ENCODE results near the gene SERINC3.
A peak's percentile ranks its signal among the peaks of the same experiment; 100 is the strongest.
"Not testable (repeated sequence)": the region's sequence is repeated elsewhere in the genome, so short reads cannot be mapped to it uniquely, and the experiment has no call there.

SERINC3 gene

DNA sequence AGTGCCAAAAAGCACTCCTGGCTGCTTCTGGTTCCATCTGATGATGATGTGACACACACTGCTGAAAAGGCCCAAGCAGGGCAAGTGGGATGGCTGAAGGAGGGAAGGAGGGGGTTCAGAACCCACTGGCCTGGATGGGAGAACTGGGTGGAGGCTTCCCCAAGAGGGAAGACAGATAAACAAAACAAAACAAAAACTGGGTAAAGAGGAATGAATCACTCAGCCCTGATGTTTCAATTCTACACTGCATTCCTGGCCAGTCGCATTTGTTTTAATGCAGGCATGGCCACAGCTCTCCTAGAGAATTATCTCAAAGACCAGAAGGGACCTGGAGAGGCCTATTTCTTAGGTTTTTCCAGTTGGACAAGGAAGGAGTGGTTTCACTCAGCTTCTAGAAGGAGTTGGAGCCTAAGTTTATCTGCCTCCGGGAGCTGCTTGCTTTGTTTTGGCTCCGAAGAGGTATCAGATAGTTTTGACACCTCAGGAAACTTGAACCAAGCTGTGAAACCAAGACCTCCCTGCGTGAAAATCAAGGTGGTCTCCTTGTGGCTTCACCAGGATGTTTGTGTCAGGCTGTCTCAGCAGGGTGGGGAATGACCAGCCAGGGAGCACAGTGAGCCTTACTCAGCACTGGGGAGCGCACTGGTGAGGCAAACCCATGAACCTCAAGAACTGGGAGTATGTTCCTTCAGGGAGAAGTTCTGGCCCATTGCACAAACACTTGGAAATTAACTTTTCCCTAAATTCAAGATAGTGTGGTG lies 30.1 kb downstream of the SERINC3 start:
- DNase-seq = no peak

- DNase-seq = no peak
These were observed 31.9 kb downstream of the SERINC3 start for GRCh38 chr20:44489931-44490330.

DNA sequence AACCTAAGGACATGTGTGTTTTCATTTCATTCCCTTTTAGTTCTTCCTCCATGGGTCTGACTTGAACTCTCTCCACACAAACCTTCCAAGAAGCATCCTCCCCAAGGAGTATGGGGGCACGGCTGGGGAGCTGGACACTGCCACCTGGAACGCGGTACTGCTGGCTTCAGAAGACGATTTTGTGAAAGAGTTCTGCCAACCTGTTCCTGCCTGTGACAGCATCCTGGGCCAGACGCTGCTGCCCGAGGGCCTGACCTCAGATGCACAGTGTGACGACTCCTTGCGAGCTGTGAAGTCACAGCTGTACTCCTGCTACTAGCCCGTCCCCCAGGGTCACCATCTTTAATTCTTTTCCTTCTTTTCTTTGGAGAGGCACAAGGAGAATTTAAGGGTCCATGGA lies 32.6 kb downstream of the SERINC3 start:
- DNase-seq = no peak

DNA sequence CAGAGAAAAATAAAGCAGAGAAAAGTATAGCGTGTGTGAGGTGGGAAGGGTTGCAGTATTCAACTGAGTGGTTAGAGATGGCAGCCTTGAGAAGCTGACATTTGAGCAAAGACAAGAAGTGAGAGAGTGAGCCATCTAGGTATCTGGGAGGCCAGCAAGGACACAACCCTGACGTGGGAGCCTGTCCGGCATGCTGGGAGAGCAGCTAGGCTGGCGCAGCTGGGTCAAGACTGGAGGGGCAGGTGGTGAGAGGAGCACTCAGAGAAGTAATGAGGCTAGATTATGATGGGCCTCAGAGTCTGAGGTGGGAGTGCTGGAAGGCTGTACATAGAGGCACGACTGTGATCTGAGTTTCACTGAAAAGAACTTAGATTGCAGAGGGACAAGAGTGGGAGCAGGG lies 33.3 kb downstream of the SERINC3 start:
- DNase-seq = no peak

DNA sequence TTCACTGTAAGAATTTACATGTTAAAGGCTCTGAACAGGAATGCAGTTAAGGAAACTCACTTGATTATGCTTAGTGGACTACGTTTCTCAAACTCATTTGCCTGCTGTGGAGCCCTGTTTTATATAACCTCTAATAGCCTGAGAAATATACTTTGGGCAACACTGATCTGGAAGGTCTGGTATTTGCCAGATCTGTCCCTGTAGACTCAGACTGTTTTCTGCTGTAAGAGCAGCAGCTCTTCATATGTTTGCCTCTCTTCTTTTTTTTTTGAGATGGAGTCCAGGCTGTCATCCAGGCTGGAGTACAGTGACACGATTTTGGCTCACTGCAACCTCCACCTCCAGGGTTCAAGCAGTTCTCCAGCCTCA lies 36.1 kb downstream of the SERINC3 start:
- DNase-seq = no peak

DNA sequence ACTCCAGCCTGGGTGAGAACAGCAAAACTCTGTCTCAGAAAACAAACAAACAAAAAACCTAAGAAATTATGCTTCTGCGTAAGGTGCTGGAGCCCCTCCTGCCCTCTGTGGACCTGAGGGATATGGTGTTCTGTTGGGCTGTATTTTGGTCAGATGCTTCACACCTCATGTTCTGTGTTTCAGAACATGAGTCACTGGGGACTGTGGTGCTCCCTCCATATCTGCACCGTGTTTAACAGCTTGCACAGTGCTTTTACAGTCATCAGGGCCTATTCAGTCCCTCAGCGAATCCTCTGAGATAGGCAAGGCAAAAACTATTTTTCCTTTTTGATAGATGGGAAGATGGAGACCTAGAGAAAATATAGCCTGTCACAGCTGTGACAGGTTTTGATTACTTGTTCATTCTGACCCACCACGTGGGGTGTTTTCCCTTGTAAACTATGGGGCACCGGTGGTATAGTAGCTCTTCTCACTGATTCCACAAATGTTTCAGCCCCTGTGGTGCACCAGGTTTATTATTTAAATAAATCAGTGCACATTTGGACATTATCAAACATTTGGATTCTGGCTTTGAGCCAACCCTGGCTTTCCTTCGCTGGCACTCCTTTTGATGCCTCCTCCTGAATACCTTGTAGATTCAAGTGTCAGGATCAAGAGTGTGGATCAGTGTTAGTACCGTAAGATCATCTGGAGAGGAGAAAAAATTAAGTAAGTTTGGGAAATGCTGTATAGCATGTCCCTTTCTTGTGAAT lies 36.6 kb downstream of the SERINC3 start:
- no peak for DNase-seq

GRCh38 chr20:44483112-44483511 lies 38.8 kb downstream of the SERINC3 start:
- DNase-seq = no peak

- no peak for DNase-seq
These were observed 40.0 kb downstream of the SERINC3 start for GRCh38 chr20:44481719-44482416.

- DNase-seq = no peak
These were observed 41.8 kb downstream of the SERINC3 start for GRCh38 chr20:44480097-44480496.

- no peak for DNase-seq
These were observed 42.2 kb downstream of the SERINC3 start for GRCh38 chr20:44479643-44480042.

- DNase-seq = no peak
These were observed 43.7 kb downstream of the SERINC3 start for GRCh38 chr20:44478206-44478605.

DNA sequence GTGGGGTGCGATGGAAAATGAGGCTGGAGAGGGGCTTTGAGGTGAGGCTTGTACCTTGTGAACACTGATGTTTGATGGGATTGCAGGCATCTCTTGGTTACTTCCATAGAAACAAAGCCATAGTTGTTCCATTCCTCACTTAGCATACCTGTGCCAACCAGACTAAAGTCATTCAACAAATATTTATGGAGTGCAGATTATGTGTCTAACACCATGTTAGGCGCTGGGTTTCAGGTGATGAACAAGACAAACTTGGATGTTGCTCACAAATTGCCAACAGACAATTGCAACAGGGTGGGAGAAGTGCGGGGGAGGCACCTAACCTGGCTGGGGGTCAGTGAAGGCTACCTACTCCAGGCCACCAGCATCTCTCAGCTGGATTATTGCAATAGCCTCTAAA lies 44.7 kb downstream of the SERINC3 start:
- no peak for DNase-seq

- DNase-seq = peak; percentile 74 to 88
These were observed 45.9 kb downstream of the SERINC3 start, which contains the start of gene TTPAL for GRCh38 chr20:44475694-44476560. TTPAL (plus strand) TSS chr20:44475874; CDS start chr20:44480000, 4,126 bp downstream.

- DNase-seq = no peak
These were observed 46.5 kb downstream of the SERINC3 start for GRCh38 chr20:44475372-44475693.

DNA sequence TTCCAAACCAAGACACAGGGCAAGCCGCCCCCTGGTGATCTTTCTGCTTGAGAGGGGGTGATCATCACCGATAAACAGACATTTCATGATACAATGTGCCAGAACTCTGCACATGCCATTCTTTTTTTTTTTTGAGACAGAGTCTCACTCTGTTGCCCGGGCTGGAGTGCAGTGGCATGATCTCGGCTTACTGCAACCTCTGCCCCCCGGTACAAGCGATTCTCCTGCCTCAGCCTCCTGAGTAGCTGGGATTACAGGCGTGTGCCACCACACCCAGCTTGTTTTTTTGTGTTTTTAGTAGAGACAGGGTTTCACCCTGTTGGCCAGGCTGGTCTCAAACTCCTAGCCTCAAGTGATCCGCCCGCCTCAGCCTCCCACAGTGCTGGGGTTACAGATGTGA lies 49.6 kb downstream of the SERINC3 start:
- DNase-seq = not testable (repeated sequence)

DNA sequence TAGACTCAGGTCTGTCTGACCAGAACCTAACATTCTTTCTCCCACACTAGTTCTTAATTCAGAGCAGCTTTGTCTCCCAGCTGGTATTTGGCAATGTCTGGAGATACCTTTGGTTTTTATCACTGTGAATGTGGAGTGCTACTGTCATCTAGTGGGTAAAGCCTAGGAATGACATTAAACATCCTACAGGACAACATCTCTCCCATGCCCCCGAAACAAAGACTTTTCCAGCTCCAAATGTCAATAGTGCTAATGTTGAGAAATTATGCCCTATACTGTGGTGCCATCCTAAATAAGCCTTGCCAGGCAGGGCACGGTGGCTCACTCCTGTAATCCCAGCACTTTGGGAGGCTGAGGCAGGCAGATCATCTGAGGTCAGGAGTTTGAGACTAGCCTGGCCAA lies 50.4 kb downstream of the SERINC3 start:
- DNase-seq = no peak

- no peak for DNase-seq
These were observed 51.5 kb downstream of the SERINC3 start for GRCh38 chr20:44470327-44470726.

- DNase-seq = no peak
These were observed 53.7 kb downstream of the SERINC3 start for GRCh38 chr20:44468044-44468782.

DNA sequence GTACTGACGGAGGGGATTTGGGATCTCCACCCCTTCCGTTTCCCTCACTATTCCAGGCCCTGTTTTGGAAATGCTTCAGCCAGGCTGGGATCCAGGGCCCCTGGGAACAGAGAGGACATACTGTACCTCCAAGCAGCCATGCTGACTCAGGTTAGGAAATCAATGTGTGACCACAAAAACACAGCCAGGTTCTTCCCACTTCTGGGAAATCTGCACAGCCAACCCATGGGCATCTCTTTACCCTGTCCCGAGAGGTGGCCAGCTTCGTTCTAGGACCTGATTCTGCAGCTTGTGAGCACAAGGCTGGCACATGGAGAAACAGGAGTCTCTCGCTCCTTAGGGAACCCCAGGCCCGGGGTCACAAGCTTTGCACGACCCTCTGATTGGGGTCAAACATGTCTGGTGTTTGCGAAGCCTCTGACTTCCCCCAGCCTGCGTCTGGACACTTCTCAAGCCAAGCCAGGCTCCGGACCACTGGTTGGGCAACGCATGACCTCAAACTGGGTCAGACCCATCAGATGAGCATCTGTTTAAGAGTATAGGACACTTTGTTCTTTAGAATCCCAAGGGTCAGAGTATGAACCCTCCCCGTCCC lies 54.5 kb downstream of the SERINC3 start:
- DNase-seq = no peak

GRCh38 chr20:44465001-44465560 lies 56.8 kb downstream of the SERINC3 start:
- no peak for DNase-seq

- no peak for DNase-seq
These were observed 57.4 kb downstream of the SERINC3 start for GRCh38 chr20:44464514-44464913.

Data from inflammatory macrophage treated with lipopolysaccharide for 1 hour (primary cell).